Endodermal cell (in vitro differentiated cells): ENCODE data around the gene CBFA2T3. TPM values are rescaled to one million over a fixed set of nuclear protein-coding genes. Genes with fewer than 3 reads are reported as not detected.

ENCODE experiments used
- DNase-seq: peaks from one replicate; pipeline ENCODE4 v3.0.0-alpha.2; 2017
- H3K27ac ChIP-seq: 2 replicates; pipeline ENCODE4 v1.5.1; 2013; ENCODE audit warnings: mild to moderate bottlenecking, low read depth, low read length, moderate library complexity
- H3K27me3 ChIP-seq: 2 replicates; pipeline ENCODE4 v1.6.1; 2013; ENCODE audit warnings: mild to moderate bottlenecking, low read length, moderate library complexity; ENCODE audit not compliant: insufficient read depth, control insufficient read depth, poor library complexity, severe bottlenecking
- H3K36me3 ChIP-seq: 2 replicates; pipeline ENCODE4 v1.7.0; 2013; ENCODE audit warnings: mild to moderate bottlenecking, low read length, moderate library complexity; ENCODE audit not compliant: control insufficient read depth, insufficient read depth
- H3K4me1 ChIP-seq: one replicate; pipeline ENCODE4 v1.7.0; 2013; ENCODE audit warnings: low read length; ENCODE audit not compliant: control insufficient read depth, insufficient read depth
- H3K4me3 ChIP-seq: 2 replicates; pipeline ENCODE4 v1.5.1; 2013; ENCODE audit warnings: mild to moderate bottlenecking, low read length, moderate library complexity
- H3K9ac ChIP-seq: 2 replicates; pipeline ENCODE4 v1.6.1; 2013; ENCODE audit warnings: mild to moderate bottlenecking, low read length, moderate library complexity; ENCODE audit not compliant: poor library complexity, severe bottlenecking; ENCODE audit errors: extremely low read depth
- H3K9me3 ChIP-seq: 2 replicates; pipeline ENCODE4 v1.6.1; 2013; ENCODE audit warnings: mild to moderate bottlenecking, low read length, moderate library complexity; ENCODE audit not compliant: control insufficient read depth
- H3K27ac Mint-ChIP-seq: 2 replicates; pipeline ENCODE4 v1.8.0; 2020; ENCODE audit warnings: mixed read lengths
- H3K27me3 Mint-ChIP-seq: 2 replicates; pipeline ENCODE4 v1.8.0; 2021; ENCODE audit warnings: mild to moderate bottlenecking, mixed read lengths; ENCODE audit not compliant: insufficient read depth
- H3K36me3 Mint-ChIP-seq: 2 replicates; pipeline ENCODE4 v1.8.0; 2020; ENCODE audit warnings: low read depth, mixed read lengths
- H3K4me1 Mint-ChIP-seq: 2 replicates; pipeline ENCODE4 v1.8.0; 2020; ENCODE audit warnings: mixed read lengths
- H3K4me3 Mint-ChIP-seq: 2 replicates; pipeline ENCODE4 v1.8.0; 2020; ENCODE audit warnings: mild to moderate bottlenecking, moderate library complexity, mixed read lengths
- H3K9me3 Mint-ChIP-seq: 2 replicates; pipeline ENCODE4 v1.8.0; 2020; ENCODE audit warnings: mild to moderate bottlenecking, mixed read lengths
- CTCF ChIP-seq: fragments of 200-600 bp; sonication (generic); conservative IDR thresholded peaks from 2 replicates; pipeline ENCODE4 v1.5.0; 2021; ENCODE audit warnings: antibody characterized with exemption, mild to moderate bottlenecking
- WGBS, 2 experiments: methylation state at CpG; one replicate each; pipeline versions ENCODE4 v1.1.5 to v1.1.7; 2013; ENCODE audit warnings: missing lambda C conversion rate in 2 of 2, mixed read lengths in 1 of 2; ENCODE audit not compliant: insufficient coverage in 1 of 2, insufficient read length in 1 of 2; 5-methylcytosine and 5-hydroxymethylcytosine counted together
- total RNA-seq, 2 donors: library from RNA; stranded (reverse); fragmentation: NEBNext Ultra II Directional in 1 of 2; extraction: Animal tissue kit (Norgen Biotek cat#: 25700) in 1 of 2; gene quantifications; 2 replicates in 1 of 2; 3 replicates in 1 of 2; pipeline ENCODE4 v1.2.1, GENCODE V29; 2021

CBFA2T3 gene
- total RNA-seq, 2 donors from 2014 or later = 1.0 to 3.1 TPM

GRCh38 chr16:89015271-89015859 is 38.4 kb upstream of the CBFA2T3 start:
- no peak for TF ChIP-seq CTCF
- Histone ChIP-seq H3K27ac (no peak overlapping the region), H3K4me1 (no peaks in the 10 kb centered on the region), H3K9me3 (no peaks in the 10 kb centered on the region), H3K4me3 (no peak overlapping the region), H3K27me3 (no peaks in the 10 kb centered on the region), H3K9ac (no peak overlapping the region), H3K36me3 (no peaks in the 10 kb centered on the region)
- H3K36me3 Mint-ChIP-seq = no peaks in the 10 kb centered on the region
- H3K27me3 Mint-ChIP-seq = peaks cover 7% of the 10 kb centered on the region
- no peak overlapping the region for H3K4me3 Mint-ChIP-seq
- WGBS, 2 experiments = 81 to 83% methylated on average over 2 to 20 of the region's 20 CpGs
- no peaks in the 10 kb centered on the region for H3K4me1 Mint-ChIP-seq
- no peak overlapping the region for H3K27ac Mint-ChIP-seq
- DNase-seq = peak; percentile 29
- H3K9me3 Mint-ChIP-seq = peaks cover 4% of the 10 kb centered on the region

GRCh38 chr16:89014403-89015230 is 37.6 kb upstream of the CBFA2T3 start:
- no peaks in the 10 kb centered on the region for H3K4me1 Mint-ChIP-seq
- H3K36me3 ChIP-seq = no peaks in the 10 kb centered on the region
- no peaks in the 10 kb centered on the region for H3K36me3 Mint-ChIP-seq
- H3K27ac ChIP-seq = no peak overlapping the region
- TF ChIP-seq CTCF = no peak
- H3K4me3 ChIP-seq = no peak overlapping the region
- no peaks in the 10 kb centered on the region for H3K27me3 ChIP-seq
- H3K9ac ChIP-seq = no peak overlapping the region
- WGBS, 2 experiments = 84 to 87% methylated on average over 16 to 19 of the region's 19 CpGs
- no peaks in the 10 kb centered on the region for H3K9me3 ChIP-seq
- H3K27me3 Mint-ChIP-seq = peaks cover 9% of the 10 kb centered on the region
- H3K4me1 ChIP-seq = no peaks in the 10 kb centered on the region
- no peak overlapping the region for H3K4me3 Mint-ChIP-seq
- H3K9me3 Mint-ChIP-seq = peaks cover 4% of the 10 kb centered on the region
- H3K27ac Mint-ChIP-seq = no peak overlapping the region
- DNase-seq = peak; percentile 35

- H3K27ac ChIP-seq = no peak overlapping the region
- H3K4me1 Mint-ChIP-seq = no peaks in the 10 kb centered on the region
- H3K36me3 Mint-ChIP-seq = no peaks in the 10 kb centered on the region
- WGBS, 2 experiments = 79 to 90% methylated on average over 12 to 22 of the region's 25 CpGs
- no peak overlapping the region for H3K4me3 Mint-ChIP-seq
- H3K4me1 ChIP-seq = no peaks in the 10 kb centered on the region
- no peak for TF ChIP-seq CTCF
- H3K9me3 Mint-ChIP-seq = peaks cover 6% of the 10 kb centered on the region
- no peak overlapping the region for H3K9ac ChIP-seq
- no peaks in the 10 kb centered on the region for H3K36me3 ChIP-seq
- H3K9me3 ChIP-seq = no peaks in the 10 kb centered on the region
- H3K27ac Mint-ChIP-seq = no peak overlapping the region
- DNase-seq = peak; percentile 28
- H3K4me3 ChIP-seq = no peak overlapping the region
- H3K27me3 Mint-ChIP-seq = peaks cover 9% of the 10 kb centered on the region
- no peaks in the 10 kb centered on the region for H3K27me3 ChIP-seq
Observed at GRCh38 chr16:89013692-89014402, 36.8 kb upstream of the CBFA2T3 start.
